OCI-LY1 (cell line): ENCODE measurements around the gene LINGO3.

Source experiments
- H2AFZ ChIP-seq: fragments of 200-600 bp; sonication (generic), shearing (Covaris generic); 2 replicates; pipeline ENCODE4 v1.6.0; 2014; ENCODE audit warnings: antibody characterized with exemption, mild to moderate bottlenecking, low read length
- H3F3A ChIP-seq: fragments of 200-600 bp; sonication (generic), shearing (Covaris generic); 2 replicates; pipeline ENCODE4 v1.6.0; 2014; ENCODE audit warnings: mild to moderate bottlenecking, antibody characterized with exemption, low read length, moderate library complexity; ENCODE audit not compliant: insufficient read depth
- H3K27ac ChIP-seq: fragments of 200-600 bp; sonication (generic); 2 replicates; pipeline ENCODE4 v1.5.1; 2014; ENCODE audit warnings: low read length, mixed run types, mild to moderate bottlenecking, low read depth; ENCODE audit not compliant: poor library complexity, severe bottlenecking
- H3K27me3 ChIP-seq: fragments of 200-600 bp; sonication (generic); 2 replicates; pipeline ENCODE4 v1.6.0; 2014; ENCODE audit warnings: antibody characterized with exemption, mild to moderate bottlenecking, low read length, moderate library complexity; ENCODE audit not compliant: insufficient read depth
- H3K36me3 ChIP-seq: fragments of 200-600 bp; sonication (generic); 2 replicates; pipeline ENCODE4 v1.6.1; 2014; ENCODE audit warnings: mild to moderate bottlenecking, antibody characterized with exemption, low read length, moderate library complexity, mixed read lengths; ENCODE audit not compliant: insufficient read depth
- H3K4me1 ChIP-seq: fragments of 200-600 bp; sonication (generic); 2 replicates; pipeline ENCODE4 v1.5.1; 2014; ENCODE audit warnings: mild to moderate bottlenecking, low read length, moderate library complexity; ENCODE audit not compliant: insufficient read depth, severe bottlenecking
- H3K4me2 ChIP-seq: fragments of 200-600 bp; sonication (generic), shearing (Covaris generic); 2 replicates; pipeline ENCODE4 v1.6.1; 2014; ENCODE audit warnings: low read length
- H3K4me3 ChIP-seq: fragments of 200-600 bp; sonication (generic); 2 replicates; pipeline ENCODE4 v1.5.1; 2014; ENCODE audit warnings: low read length, low read depth, mild to moderate bottlenecking, mixed read lengths; ENCODE audit not compliant: poor library complexity, severe bottlenecking
- H3K79me2 ChIP-seq: fragments of 200-600 bp; shearing (Covaris generic); 2 replicates; pipeline ENCODE4 v1.6.1; 2016; ENCODE audit warnings: mixed run types, low read length, mixed read lengths; ENCODE audit not compliant: insufficient read depth
- H3K9ac ChIP-seq: fragments of 200-600 bp; sonication (generic), shearing (Covaris generic); 2 replicates; pipeline ENCODE4 v1.6.1; 2014; ENCODE audit warnings: mild to moderate bottlenecking, low read length, mixed read lengths
- H3K9me2 ChIP-seq: fragments of 200-600 bp; sonication (generic), shearing (Covaris generic); 2 replicates; pipeline ENCODE4 v1.6.1; 2014; ENCODE audit warnings: low read depth, mild to moderate bottlenecking, low read length, mixed read lengths
- H3K9me3 ChIP-seq: fragments of 200-600 bp; shearing (Covaris generic); 2 replicates; pipeline ENCODE4 v1.6.1; 2014; ENCODE audit warnings: low read length, mixed read lengths
- H4K20me1 ChIP-seq: fragments of 200-600 bp; sonication (generic), shearing (Covaris generic); 2 replicates; pipeline ENCODE4 v1.6.0; 2016; ENCODE audit warnings: mild to moderate bottlenecking, low read length; ENCODE audit not compliant: insufficient read depth
- CTCF ChIP-seq: fragments of 200-600 bp; sonication (generic), shearing (Covaris generic); IDR thresholded peaks from 2 replicates; pipeline ENCODE4 v1.5.1; 2017; ENCODE audit warnings: mild to moderate bottlenecking, antibody characterized with exemption, low read length, moderate library complexity, mixed read lengths
- EZH2 ChIP-seq: fragments of 200-600 bp; sonication (generic), shearing (Covaris generic); IDR thresholded peaks from 2 replicates; pipeline ENCODE4 v1.8.0; 2017; ENCODE audit warnings: borderline replicate concordance, mixed run types, mild to moderate bottlenecking, antibody characterized with exemption, low read length, moderate library complexity, mixed read lengths

LINGO3 gene

GRCh38 chr19:2308114-2308556 is at the start of gene LINGO3:
Gene LINGO3 (minus strand): TSS chr19:2308154. CDS start chr19:2291776, 16,378 bp downstream.
- H3K9me2 ChIP-seq, result no peaks in the 10 kb centered on the region
- H3K4me1 ChIP-seq, result no peaks in the 10 kb centered on the region
- no peaks in the 10 kb centered on the region for H3K79me2 ChIP-seq
- no peak within 1 kb of the TSS for H3K4me3 ChIP-seq
- H2AFZ ChIP-seq, result no peak within 1 kb of the TSS
- no peak within 1 kb of the TSS for H3K9ac ChIP-seq
- no peaks in the 10 kb centered on the region for H3K9me3 ChIP-seq
- no peaks in the 10 kb centered on the region for H3F3A ChIP-seq
- peaks cover 14% of the 10 kb centered on the region; the same call in 1 of the 2 replicates for H3K27me3 ChIP-seq
- H4K20me1 ChIP-seq, result no peaks in the 10 kb centered on the region
- no peak within 1 kb of the TSS for H3K4me2 ChIP-seq
- H3K27ac ChIP-seq, result no peak within 1 kb of the TSS
- no peaks in the 10 kb centered on the region for H3K36me3 ChIP-seq
- no peak for TF ChIP-seq CTCF
- no peak for TF ChIP-seq EZH2

GRCh38 chr19:2356036-2356646 is 48.2 kb upstream of the LINGO3 start:
- no peak overlapping the region for H3K4me2 ChIP-seq
- no peak overlapping the region for H2AFZ ChIP-seq
- no peaks in the 10 kb centered on the region for H4K20me1 ChIP-seq
- no peak overlapping the region for H3K4me3 ChIP-seq
- H3F3A ChIP-seq, result no peaks in the 10 kb centered on the region
- TF ChIP-seq CTCF (no peak), EZH2 (no peak)
- H3K27ac ChIP-seq, result no peak overlapping the region
- no peaks in the 10 kb centered on the region for H3K9me2 ChIP-seq
- no peaks in the 10 kb centered on the region for H3K9me3 ChIP-seq
- 0 out of 2 replicates have a peak, but pooled peaks cover 5% of the 10 kb centered on the region for H3K27me3 ChIP-seq
- H3K79me2 ChIP-seq, result no peaks in the 10 kb centered on the region
- H3K9ac ChIP-seq, result no peak overlapping the region
- no peaks in the 10 kb centered on the region for H3K4me1 ChIP-seq
- H3K36me3 ChIP-seq, result peaks cover 36% of the 10 kb centered on the region

- no peak overlapping the region for H3K4me3 ChIP-seq
- H3F3A ChIP-seq, result no peaks in the 10 kb centered on the region
- no peak overlapping the region for H3K9ac ChIP-seq
- no peak overlapping the region for H2AFZ ChIP-seq
- 0 out of 2 replicates have a peak, but pooled peaks cover 5% of the 10 kb centered on the region for H3K27me3 ChIP-seq
- H3K27ac ChIP-seq, result no peak overlapping the region
- H3K9me2 ChIP-seq, result no peaks in the 10 kb centered on the region
- no peaks in the 10 kb centered on the region for H3K79me2 ChIP-seq
- H3K4me2 ChIP-seq, result no peak overlapping the region
- TF ChIP-seq EZH2 (no peak), CTCF (no peak)
- H3K4me1 ChIP-seq, result no peaks in the 10 kb centered on the region
- no peaks in the 10 kb centered on the region for H4K20me1 ChIP-seq
- peaks cover 42% of the 10 kb centered on the region for H3K36me3 ChIP-seq
- H3K9me3 ChIP-seq, result no peaks in the 10 kb centered on the region
Measured at GRCh38 chr19:2355168-2356035, 47.4 kb upstream of the LINGO3 start.
